GM03348 (cell line): ENCODE data around the gene AFF3.
"Not testable (repeated sequence)": the region's sequence is repeated elsewhere in the genome, so short reads cannot be mapped to it uniquely, and the experiment has no call there.

Experiments
- DNase-seq: peaks from one replicate; pipeline ENCODE4 v3.0.0; 2012; ENCODE audit warnings: low spot score

Gene AFF3

DNA sequence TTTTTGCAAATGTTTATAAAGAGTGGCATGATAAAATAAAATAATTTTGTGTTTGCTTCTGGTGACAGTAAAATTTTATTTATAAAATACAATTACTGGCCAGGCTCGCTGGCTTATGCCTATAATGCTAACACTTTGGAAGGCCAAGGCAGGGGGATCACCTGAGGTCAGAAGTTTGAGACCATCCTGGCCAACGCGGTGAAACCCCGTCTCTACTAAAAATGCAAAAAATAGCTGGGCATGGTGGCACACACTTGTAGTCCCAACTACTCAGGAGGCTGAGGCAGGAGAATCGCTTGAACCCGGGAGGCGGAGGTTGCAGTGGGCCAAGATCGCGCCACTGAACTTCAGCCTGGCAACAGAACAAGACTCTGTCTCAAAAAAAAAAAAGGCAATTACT is 480.6 kb downstream of the AFF3 start:
- not testable (repeated sequence) for DNase-seq

DNA sequence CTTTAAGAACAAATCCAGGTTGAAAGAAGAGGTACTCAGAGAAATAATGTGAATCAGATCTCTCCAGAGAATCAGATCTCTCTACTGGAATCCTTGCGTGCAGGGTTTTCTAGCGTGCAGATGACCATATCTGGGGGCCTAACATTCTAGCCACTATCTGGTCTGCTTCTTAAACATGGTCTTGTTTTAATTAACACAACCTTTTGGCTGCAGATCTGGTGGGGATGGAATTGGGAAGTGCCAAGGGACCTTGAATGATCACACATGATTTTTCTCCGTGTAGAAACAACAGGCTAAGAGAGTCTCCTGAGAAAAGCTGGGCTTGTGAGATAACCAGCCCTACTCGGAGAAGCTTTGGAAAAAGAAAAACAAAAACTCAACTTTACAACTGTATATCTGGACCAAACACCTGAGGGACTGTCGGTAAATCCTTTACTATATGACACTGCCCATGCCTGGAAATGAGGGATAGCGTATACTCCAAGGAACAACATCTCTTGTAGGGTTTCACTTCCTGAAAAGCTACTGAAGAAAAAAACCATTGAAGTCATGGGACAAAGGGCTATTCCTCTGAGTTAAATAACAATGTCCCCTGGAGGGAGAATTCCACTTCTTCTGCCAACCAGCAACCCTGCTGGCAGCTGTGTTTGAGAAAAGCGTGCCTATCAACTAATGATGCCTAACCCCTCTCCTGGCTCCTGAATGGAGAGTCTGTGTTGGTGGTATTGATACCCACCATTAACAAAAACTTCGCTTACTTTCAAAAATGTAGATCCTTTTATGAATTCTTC is 481.6 kb downstream of the AFF3 start:
- peak; percentile 23 for DNase-seq

DNA sequence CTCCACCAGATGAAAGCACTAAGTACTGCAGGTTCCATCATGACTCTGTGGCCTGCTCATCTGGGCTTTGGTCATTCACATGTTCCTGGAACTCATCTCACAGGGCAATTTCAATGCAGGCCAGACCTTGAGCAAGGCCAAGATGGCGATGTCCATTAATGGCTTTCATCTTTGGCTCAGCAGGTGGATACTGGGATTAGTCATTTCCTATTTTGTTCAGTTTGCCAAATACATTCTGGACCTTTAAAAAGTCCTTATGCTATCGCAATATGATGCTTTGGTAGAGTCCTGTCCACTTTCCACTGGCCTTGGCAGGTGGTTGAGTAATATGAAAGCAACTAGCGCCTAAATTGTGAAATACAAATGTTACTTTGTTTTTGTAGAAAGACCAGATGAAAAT is 482.5 kb downstream of the AFF3 start:
- DNase-seq, result no peak

DNA sequence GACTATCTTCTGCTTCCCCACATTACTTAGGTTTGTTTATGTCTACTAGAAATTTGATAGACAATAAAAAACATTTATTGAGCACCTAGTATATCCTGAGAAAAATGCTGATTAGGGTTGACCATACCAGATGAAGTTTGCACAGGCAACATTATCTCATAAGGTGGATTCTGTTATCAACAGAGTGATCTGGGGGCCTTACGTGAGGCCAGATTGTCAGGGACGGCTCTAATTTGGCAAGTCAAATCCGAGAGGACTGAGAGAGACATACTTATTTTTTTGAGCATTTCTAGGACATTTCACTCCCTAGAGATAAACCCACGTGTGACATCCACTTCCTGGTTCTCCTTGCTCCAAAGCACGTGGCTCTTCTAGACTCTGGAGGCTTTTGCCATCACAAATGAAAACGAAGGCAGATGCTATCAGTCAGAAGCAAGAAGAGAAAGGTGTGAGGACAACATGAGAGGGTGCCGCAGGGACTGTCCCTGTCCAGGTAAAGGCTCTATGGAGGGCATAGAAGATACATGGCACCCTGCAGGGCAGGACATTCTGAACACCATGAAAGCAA is 484.6 kb downstream of the AFF3 start:
- no peak for DNase-seq

DNA sequence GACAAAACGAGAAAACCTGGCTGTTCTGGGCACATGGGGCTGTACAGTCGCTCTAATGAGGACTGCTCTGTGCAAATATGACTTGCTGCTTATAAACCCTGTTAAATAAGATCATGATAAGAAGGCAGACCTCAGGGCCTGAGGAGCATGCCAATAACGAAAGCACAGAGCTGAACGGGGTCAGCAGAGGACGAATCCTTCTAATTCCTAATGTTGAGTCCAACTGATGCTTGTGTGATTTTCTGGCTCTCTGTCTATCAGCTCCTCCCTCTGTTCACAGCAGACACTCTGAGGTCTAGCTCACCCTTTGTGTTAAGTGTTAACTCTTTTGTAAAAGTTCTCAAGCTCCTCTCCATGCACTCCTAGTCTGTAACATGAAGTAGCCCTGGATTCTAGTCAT is 485.4 kb downstream of the AFF3 start:
- peak; percentile 26 for DNase-seq

DNA sequence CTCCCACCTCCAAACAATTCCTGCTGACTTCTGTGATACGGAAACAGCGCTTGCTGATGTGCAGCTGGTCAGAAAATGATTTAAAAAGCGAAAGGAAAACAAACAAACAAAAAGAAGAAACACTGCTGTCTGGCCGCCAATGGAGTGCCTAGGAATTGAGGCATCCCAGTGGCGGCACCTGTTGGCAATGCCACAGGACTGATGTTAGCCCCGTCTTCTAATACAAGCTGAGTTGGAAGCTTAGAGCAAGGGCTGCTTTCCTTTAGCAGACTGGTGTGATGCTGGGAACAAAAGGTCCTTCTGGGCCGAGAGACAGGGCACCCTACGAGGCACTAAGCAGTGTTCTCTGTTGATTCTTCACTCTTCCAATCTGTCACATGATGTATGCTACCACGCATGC is 489.0 kb downstream of the AFF3 start:
- no peak for DNase-seq

DNA sequence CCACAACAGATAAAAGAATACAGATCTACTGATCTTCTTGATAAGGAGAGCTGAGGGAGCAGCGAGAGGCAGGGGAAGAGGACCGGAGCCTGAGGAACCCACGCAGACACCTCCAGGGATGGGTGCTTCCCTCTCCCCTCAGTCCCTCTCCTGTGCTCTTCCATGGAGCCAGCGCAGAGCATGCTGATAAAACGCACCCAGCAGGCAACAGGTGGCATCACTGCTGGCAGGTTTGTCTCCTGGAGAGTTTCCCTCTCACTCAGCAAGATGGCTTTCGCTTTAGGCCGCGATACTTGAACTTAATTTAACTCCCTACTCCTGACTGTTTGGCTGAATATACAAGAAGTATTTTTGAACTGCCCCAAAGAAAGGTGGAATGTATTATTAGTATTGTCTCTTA is 489.5 kb downstream of the AFF3 start:
- DNase-seq, result no peak

DNA sequence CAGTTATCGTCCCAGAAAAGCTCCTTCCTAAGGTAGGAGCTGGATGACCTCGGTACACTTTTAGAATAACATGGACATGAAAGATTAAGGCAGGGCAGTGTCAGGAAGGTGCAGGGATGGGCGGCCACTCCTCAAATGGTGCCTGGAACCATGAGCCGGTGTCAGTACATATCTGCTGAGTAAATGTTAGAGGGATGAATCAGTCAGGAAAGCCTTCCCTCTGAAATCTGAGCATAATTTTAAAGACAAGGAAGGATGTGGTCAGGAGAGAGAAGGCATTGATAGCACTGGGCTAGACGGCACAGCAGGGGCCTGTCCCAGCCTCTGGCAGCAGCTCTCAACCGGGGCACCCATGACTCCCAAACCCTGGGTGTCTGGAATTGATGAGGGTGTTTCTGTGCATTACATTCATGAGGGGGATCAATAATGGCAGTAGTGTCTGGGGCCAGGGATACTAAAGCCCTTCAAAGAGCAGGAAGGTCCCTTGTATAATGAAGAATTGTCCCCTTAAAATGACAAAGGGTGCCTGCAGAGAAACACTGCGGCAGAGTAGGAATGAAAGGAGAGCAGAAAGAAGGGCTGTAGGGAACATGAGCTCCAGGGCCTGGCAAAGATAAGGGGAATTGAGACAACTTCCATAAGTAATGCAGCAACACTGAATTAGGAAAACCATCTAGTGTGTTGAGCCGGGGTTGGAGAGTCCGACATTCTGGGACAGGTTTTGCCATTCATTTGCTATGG is 490.3 kb downstream of the AFF3 start:
- DNase-seq, result peak; percentile 60

DNA sequence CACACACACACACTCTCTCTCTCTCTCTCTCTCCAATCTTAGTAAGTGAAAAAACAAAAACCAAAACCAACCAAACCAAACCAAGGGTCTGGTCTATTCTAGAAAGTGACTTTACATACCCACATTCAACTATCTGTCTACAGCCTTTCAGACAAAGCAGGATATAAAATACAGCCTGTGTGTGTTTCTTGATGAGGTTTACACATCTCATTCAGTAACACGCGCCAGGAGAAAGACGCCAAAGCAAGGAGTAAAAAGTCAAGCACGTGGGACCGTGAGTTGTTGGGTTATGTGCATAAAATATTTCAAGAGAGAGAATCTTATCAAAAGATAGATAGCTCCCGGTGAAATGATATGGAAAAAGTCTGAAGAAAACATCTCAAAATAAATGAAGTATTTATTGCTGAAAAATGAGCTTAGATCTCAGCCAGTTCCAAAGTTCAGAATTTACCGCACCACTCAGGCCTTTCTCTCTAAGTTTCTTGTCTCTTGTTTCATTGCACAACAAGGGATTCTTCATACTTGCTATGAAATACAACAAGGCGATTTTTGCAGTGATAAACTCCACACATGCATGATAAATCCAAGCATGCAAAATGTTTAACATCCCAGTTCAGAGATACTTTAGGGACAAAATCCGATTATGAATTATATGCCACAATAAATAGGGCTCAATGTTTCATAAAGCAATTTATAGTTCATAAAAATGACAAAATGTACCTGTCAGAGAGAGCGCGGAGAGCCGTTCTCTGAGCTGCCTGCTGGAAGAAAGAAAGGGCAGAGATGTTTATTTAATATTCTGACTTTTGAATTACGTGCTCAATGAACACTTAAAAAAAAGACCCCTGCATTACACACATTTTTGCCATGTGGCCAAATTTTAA is 493.2 kb downstream of the AFF3 start:
- DNase-seq, result no peak

DNA sequence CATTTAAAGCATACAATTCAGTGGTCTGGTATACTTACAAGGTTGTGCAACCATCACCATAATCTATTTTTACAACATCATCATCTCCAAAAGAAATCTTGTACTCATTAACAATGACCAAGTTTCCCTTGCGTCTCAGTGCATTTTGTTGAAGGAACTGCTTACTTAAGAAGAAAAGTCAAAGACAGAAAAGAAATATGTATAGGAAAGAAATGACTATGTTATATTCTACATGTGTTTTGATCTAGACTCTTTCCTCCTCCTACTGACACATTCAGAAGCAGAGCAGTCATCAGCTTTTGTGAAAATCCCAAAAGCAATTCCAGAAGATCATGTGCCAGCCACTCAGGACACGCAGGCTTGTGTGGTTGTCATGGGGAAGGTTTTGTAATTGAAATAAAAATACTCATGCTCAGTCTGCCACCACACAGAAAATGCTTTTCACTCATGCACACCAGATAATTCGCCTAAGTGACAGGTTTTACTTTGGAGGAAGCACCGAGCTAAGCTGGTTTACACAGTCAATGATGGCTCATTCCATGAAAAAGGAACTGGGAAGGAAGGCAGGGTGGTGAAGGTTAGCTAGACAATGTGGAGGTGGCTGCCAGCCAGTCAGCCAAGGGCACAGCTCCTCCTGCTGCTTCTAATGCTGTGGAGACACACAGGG is 494.1 kb downstream of the AFF3 start:
- DNase-seq, result peak; percentile 56

DNA sequence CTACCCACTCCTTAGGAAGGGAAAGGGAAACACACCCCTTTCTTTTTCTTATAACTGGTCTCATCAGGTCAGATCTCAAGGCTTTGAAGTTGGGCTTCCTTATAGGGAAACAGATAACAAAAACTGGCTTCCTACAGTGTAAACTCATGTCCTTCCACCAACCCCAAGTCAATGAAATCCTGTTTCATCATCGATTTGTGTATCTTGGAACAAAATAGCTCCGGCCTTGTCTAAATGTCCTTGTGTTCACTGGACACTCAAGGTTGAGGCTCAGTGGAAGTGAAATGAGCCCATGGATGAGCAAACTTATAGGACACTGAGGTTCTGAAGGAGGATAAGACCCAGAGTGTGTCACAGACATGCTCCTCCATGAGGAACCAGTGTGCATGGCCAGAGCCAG is 496.4 kb downstream of the AFF3 start:
- no peak for DNase-seq

DNA sequence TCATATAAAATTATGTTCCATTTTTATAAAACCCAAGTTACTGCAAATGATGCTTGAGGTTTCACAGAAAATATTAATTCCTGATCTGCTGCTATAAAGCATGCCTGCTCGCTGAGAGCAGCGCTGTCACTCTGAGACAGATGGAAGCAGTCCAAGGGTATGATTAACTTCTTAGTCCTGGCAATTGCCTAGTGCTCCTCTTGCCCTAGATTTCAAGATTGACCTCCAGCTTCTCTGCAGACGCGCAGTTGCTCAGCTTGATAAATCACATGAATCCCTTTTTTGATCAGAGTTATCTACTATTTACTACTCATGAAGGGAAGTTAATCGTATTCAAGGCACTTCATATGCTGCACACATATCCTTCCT is 498.0 kb downstream of the AFF3 start:
- DNase-seq, result peak; percentile 68

DNA sequence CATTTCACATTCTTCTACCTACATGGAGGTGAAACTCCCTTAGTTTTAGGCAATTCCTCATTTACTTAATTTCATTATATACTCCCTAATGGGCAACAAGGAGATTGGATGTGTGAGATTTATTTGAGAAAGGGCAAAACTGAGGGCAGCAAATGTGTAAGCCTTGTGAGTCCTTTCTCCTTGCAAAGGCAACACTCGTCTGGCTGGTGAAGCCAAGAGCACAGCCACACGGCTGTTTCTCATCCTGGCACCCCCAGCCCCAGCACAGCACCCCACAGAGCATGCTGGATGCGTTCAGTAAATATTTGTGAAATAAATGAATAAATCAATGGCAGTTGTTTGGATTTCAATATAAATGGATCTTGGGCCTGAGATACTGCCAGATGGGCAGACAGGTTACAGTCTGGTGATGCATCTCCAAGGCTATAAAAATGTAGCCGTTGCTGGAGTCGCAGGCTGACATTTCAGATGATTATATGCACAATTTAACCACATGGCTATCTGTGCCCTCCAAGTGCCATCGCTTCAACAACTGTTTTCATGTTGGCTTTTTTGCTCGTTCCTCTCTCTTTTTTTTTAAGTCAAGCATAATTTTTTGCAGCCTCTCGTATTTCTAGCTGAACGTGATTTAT is 498.5 kb downstream of the AFF3 start:
- DNase-seq, result peak; percentile 20

DNA sequence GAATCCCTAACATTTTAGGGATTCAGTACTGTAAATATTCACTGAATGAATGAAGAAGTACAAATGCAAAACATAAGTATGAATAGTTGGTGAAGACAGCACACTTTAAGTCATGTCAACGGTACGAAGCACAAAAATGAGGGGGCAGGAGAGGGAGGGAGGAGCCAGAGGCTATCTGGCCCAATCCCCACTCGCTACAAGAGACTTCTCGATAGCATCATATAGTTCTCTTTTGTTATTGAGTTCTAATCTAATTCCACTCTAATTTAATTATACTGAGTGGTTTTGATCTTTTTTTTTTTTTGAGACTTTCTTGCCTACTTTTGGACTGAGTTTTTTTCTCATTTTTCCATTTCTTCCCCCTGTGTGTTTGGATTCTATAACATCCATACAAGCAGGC is 500.4 kb downstream of the AFF3 start:
- DNase-seq, result no peak

DNA sequence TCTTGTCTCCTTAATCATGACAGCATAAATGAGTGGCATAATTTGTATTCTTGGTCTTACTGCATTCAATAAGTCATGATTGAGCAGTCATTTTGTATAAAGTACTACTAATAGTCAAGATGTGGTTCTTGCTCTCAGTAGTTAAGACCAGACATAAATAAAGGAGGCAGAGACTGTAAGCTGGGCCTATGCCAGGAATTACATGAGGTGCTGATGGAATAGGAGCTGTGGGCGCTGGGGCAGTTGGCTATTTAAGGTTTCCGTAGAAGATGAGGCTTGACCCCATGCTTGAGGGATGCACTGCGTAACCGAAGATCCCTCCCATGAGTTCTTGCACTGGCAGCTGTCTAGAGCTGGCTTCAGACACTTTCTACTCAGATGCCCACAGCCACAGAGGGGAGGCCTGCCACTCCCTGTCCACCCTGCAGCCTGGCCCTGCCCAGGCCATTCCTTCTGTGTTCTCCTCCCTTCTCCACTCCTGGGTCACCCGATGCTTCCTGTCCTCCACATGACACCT is 501.7 kb downstream of the AFF3 start:
- DNase-seq, result no peak

DNA sequence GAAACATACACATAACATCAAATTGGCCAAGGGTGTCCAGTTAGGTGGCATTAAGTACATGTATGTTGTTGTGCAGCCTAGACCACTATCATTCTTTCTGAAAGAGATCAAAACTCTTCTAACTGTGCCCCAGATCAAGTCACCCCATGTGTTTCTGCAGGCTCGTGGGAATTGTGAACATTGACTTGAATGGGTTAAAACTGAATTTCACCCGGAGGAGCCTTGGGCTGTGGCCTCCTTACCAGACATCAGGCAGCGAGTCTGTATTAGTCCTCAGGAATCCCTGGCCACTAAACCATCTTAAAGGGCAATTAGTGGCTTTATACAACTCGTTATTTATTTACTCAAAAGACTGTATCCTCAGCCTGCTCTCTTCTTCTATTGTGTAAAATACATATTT is 503.6 kb downstream of the AFF3 start:
- DNase-seq, result no peak

DNA sequence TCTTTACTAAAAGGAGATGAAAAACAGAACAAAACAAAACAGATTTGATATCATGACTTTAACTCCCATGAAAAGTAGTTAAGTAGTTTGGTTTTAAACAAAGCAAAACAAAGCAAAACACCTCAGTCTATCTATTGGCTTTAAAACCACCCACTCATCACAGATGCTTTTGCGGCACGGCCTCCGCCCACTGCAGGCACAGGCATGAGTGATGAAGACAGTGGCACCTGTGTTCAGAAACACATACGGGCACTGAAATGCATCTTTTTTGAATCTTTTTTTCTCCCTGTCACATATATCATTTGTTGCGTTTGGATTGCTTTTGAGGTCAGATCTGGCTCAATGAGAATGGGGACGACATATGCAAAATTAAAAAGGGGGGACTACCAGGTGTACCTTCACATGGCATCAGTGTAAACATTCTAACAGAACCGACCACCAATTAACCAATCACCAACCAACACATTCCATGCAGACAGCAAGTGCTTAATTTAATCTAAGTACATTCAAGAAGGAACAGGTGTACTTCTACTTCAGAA is 505.2 kb downstream of the AFF3 start:
- DNase-seq, result no peak

DNA sequence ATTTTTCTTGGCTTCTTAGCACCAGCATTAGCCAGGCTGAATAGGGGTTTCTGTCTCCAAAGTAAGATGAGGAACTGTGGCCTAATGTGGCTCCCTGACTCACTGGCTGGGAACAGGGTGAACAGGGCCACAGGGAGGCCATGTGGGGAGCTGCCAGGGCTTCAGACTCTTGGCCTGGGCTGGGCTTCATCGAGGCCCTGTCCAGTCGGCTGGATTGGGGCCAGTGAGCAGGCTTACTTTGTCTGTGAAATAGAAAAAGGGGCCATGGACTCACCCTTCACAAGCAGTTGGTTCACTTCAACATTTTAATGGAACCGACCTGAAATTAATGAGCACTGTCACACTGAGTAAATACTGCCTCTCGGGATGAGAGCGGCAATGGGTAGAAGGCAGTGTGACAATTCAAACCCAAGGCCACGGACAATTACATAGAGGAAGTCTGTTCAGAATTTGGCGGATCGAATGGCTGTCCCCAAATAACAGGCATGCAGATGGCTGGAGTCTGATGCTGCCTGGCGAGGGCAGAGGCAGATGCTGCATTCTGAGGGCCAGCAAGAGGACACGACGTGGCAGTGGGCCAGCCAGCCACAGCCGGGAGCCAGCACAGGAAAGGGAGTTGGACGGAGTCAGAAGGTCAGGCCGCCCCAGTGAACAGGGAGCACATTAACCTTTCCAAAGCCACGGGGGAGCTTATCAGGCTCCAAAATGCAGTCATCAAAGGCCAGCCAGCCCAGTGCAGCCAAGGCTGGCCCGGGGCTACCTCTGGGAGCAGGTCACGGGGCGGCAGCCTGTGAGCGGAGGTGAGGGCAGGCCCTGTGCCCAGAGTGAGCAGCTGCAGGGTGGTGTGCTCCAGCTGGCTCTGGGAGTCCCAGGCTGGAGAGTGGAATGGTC is 506.0 kb downstream of the AFF3 start:
- DNase-seq, result peak; percentile 55

DNA sequence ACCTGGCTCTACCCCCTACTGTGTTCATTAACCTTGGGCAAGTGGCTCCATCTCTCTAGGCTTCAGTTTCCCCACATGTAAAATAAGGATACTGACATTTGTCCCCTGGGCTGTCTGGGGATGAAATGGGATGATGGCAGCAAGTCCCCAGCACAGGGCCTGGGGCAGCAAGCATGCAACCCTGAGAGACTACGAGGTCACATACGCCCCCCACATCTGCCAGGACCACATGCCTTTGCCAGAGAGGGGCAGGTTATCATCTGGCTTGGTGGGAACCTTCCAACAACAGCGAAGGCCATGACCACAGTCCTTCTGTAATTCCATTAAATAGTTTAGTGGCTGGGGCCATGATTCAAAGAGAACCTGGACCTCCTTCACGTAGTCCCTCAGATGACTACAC is 506.7 kb downstream of the AFF3 start:
- no peak for DNase-seq

DNA sequence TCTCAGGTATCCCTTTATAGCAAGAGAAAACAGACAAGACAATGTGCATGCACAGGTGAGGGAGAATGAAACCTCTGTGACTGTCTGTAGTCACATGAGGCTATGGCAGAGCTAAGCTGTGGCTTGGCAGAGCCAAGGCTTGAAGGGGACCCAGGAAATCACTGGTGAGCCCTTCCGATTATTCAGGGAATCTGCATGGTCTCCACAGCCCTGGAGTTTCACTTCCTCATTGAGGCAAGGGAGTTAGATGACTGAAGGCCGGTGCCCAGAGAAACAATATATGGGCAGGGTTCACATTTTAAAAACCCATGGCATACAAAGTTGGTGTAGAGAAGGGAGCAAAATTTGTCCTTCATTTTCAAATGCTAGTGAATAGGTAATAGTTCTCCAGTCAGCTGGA is 508.2 kb downstream of the AFF3 start:
- no peak for DNase-seq
